A549 (cell line): ENCODE results near the gene VIM.

Source experiments
- BCL3 ChIP-seq: fragments of >200 bp; sonication (Bioruptor Twin); formaldehyde crosslinking; IDR thresholded peaks from 3 replicates; pipeline ENCODE4 v1.6.1; 2016
- CHD4 ChIP-seq: fragments of 200-600 bp; sonication (generic); IDR thresholded peaks from 2 replicates; pipeline ENCODE4 v1.6.1; 2016; ENCODE audit warnings: antibody characterized with exemption, mild to moderate bottlenecking, borderline replicate concordance
- CTCF ChIP-seq: fragments of >200 bp; sonication (Bioruptor Twin); formaldehyde crosslinking; IDR thresholded peaks from 3 replicates; pipeline ENCODE4 v1.5.1; 2016
- EP300 ChIP-seq, 2 experiments: fragments of >200 bp; sonication (Bioruptor Twin); formaldehyde crosslinking; IDR thresholded peaks; 2 replicates in 1 of 2; 3 replicates in 1 of 2; pipeline ENCODE4 v1.6.1; 2016 to 2017
- HDAC2 ChIP-seq: fragments of 200-600 bp; sonication (generic); IDR thresholded peaks from 2 replicates; pipeline ENCODE4 v1.6.1; 2016
- KDM1A ChIP-seq: fragments of 200-600 bp; sonication (generic); IDR thresholded peaks from 2 replicates; pipeline ENCODE4 v1.6.1; 2016; ENCODE audit warnings: low read depth, mild to moderate bottlenecking
- MAX ChIP-seq: IDR thresholded peaks from 2 replicates; pipeline ENCODE4 v1.6.1; 2012
- POLR2A ChIP-seq: IDR thresholded peaks from 2 replicates; pipeline ENCODE4 v1.6.1; 2012; ENCODE audit warnings: mild to moderate bottlenecking, low read length
- RAD21 ChIP-seq, 2 experiments: fragments of >200 bp in 1 of 2; sonication (Bioruptor Twin) in 1 of 2; formaldehyde crosslinking in 1 of 2; IDR thresholded peaks in 1 of 2; conservative IDR thresholded peaks in 1 of 2; 2 replicates in 1 of 2; 3 replicates in 1 of 2; pipeline ENCODE4 v1.6.1; 2012 to 2018; ENCODE audit warnings: inconsistent platforms in 1 of 2
- RNF2 ChIP-seq: fragments of 200-600 bp; sonication (generic); IDR thresholded peaks from 2 replicates; pipeline ENCODE4 v1.6.1; 2016; ENCODE audit warnings: low read depth, mild to moderate bottlenecking, antibody characterized with exemption, moderate library complexity, borderline replicate concordance
- SMC3 ChIP-seq: fragments of >200 bp; sonication (Bioruptor Twin); formaldehyde crosslinking; IDR thresholded peaks from 3 replicates; pipeline ENCODE4 v1.6.1; 2018; ENCODE audit warnings: inconsistent platforms
- ZNF302 ChIP-seq: fragments of 250-450 bp; sonication (Bioruptor Pico); IDR thresholded peaks from 2 replicates; pipeline ENCODE4 v1.9.0; 2021; ENCODE audit warnings: inconsistent platforms, mild to moderate bottlenecking, moderate library complexity
- TF ChIP-seq, protein P1 (sequence below): fragments of 250-450 bp; sonication (Bioruptor Pico); IDR thresholded peaks from 2 replicates; pipeline ENCODE4 v1.5.0; 2021; ENCODE audit warnings: mild to moderate bottlenecking, moderate library complexity, borderline replicate concordance
- TF ChIP-seq, protein P2 (sequence below): fragments of 150-350 bp; IDR thresholded peaks from 2 replicates; pipeline ENCODE4 v1.6.1; 2014; ENCODE audit warnings: low read depth, mild to moderate bottlenecking, low read length

DNA sequence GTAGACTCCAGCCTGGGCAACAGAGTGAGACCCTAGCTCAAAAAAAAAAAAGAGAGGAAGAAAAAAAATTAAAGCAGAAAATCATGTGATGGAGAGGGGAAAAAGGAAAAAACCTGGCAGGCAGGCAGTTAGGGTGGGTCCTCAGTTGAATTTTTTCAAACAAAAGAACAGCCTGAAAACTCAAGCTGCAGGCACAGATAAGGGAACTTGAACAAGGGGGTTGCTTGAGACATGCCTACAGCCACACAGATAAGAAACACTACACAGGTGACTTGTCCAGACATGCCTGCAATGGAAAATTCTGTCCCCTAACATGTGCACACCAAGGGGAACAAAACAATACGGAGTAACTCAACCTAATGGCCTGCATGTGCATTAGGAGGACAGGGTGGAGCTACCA is 19.2 kb downstream of the VIM start:
- no peak for TF ChIP-seq CTCF
- TF ChIP-seq EP300 (IDR thresholded peaks at IDR 0.05) = no peak
- TF ChIP-seq POLR2A = no peak
- TF ChIP-seq, protein P1, sequence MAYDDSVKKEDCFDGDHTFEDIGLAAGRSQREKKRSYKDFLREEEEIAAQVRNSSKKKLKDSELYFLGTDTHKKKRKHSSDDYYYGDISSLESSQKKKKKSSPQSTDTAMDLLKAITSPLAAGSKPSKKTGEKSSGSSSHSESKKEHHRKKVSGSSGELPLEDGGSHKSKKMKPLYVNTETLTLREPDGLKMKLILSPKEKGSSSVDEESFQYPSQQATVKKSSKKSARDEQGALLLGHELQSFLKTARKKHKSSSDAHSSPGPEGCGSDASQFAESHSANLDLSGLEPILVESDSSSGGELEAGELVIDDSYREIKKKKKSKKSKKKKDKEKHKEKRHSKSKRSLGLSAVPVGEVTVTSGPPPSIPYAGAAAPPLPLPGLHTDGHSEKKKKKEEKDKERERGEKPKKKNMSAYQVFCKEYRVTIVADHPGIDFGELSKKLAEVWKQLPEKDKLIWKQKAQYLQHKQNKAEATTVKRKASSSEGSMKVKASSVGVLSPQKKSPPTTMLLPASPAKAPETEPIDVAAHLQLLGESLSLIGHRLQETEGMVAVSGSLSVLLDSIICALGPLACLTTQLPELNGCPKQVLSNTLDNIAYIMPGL (CRISPR knock-in tag) = no peak
- no peak for TF ChIP-seq SMC3
- TF ChIP-seq RAD21 (conservative IDR thresholded peaks at IDR 0.05 in 1 of 2, IDR thresholded peaks at IDR 0.05 in 1 of 2) = no peak
- TF ChIP-seq MAX = no peak
- no peak for TF ChIP-seq CHD4
- TF ChIP-seq BCL3 = no peak
- TF ChIP-seq ZNF302 (CRISPR knock-in tag) = no peak
- TF ChIP-seq, protein P2, sequence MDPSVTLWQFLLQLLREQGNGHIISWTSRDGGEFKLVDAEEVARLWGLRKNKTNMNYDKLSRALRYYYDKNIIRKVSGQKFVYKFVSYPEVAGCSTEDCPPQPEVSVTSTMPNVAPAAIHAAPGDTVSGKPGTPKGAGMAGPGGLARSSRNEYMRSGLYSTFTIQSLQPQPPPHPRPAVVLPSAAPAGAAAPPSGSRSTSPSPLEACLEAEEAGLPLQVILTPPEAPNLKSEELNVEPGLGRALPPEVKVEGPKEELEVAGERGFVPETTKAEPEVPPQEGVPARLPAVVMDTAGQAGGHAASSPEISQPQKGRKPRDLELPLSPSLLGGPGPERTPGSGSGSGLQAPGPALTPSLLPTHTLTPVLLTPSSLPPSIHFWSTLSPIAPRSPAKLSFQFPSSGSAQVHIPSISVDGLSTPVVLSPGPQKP = no peak
- TF ChIP-seq RNF2 = no peak
- TF ChIP-seq HDAC2 = no peak
- no peak for TF ChIP-seq KDM1A
